Type B pancreatic cell (in vitro differentiated cells): Measurements from ENCODE around the gene PTPRCAP. TPM values are rescaled to one million over a fixed set of nuclear protein-coding genes. Genes with fewer than 3 reads are reported as not detected.
"Not testable (repeated sequence)": the region's sequence is repeated elsewhere in the genome, so short reads cannot be mapped to it uniquely, and the experiment has no call there.

Source experiments
- DNase-seq: peaks from one replicate; pipeline ENCODE4 v3.0.0; 2021; ENCODE audit warnings: mixed read lengths; ENCODE audit not compliant: unreplicated experiment; ENCODE audit errors: extremely low spot score
- H3K27ac Mint-ChIP-seq: 2 replicates; pipeline ENCODE4 v1.8.0; 2021; ENCODE audit warnings: mild to moderate bottlenecking, mixed read lengths
- H3K27me3 Mint-ChIP-seq: 2 replicates; pipeline ENCODE4 v1.8.0; 2021; ENCODE audit warnings: mixed read lengths
- H3K36me3 Mint-ChIP-seq: 2 replicates; pipeline ENCODE4 v1.8.0; 2021; ENCODE audit warnings: mixed read lengths
- H3K4me1 Mint-ChIP-seq: one replicate; pipeline ENCODE4 v1.8.0; 2021; ENCODE audit warnings: mixed read lengths; ENCODE audit not compliant: unreplicated experiment
- H3K4me3 Mint-ChIP-seq: 2 replicates; pipeline ENCODE4 v1.8.0; 2021; ENCODE audit warnings: mild to moderate bottlenecking, mixed read lengths
- H3K9me3 Mint-ChIP-seq: 2 replicates; pipeline ENCODE4 v1.8.0; 2021; ENCODE audit warnings: mixed read lengths
- total RNA-seq: library from RNA; stranded (reverse); gene quantifications from 2 replicates; pipeline ENCODE4 v1.2.1, GENCODE V29; 2021; ENCODE audit warnings: low replicate concordance
- TF ChIP-seq, protein P1 (sequence below): fragments of 200-600 bp; sonication (generic); conservative IDR thresholded peaks from 2 replicates; pipeline ENCODE4 v1.5.0; 2021; ENCODE audit warnings: antibody characterized with exemption, mild to moderate bottlenecking

PTPRCAP gene
- total RNA-seq, 1 donor from 2014 or later, result 2.0 TPM

DNA sequence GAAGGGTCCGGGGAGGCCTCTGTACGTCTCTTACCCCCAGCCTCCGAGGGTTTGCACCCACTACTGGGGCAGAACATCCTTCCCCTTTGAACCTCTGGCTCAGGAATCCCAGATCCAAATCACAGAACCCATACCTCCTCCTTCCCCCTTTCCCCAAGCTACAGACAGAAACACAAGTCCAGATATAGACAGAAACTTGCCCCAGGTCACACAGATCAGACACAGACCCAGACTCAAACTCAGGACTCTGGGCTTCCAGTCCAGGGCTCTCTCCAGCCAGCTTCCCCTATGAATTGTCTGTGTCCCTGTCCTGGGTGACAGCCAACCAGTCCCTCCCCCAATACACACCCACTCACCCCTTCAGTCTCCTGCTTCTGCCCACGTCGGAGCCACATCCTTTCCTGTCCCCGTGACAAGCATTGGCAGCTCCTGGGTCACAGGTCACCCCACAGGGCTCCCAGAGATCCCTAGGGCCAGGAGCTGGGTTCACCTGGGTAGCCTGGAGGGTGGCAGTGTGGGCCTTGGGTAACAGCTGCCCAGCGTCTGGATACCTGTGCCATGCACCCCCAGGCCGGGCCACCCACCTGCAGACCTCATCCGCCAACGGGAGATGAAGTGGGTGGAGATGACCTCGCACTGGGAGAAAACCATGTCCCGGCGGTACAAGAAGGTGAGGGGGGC, 32.8 kb downstream of the PTPRCAP start:
- Mint-ChIP-seq H3K9me3 (no peaks in the 10 kb centered on the region), H3K36me3 (no peaks in the 10 kb centered on the region), H3K27ac (no peak overlapping the region), H3K4me1 (peaks cover 6% of the 10 kb centered on the region), H3K27me3 (peaks cover 7% of the 10 kb centered on the region), H3K4me3 (no peak overlapping the region)
- TF ChIP-seq, protein P1, sequence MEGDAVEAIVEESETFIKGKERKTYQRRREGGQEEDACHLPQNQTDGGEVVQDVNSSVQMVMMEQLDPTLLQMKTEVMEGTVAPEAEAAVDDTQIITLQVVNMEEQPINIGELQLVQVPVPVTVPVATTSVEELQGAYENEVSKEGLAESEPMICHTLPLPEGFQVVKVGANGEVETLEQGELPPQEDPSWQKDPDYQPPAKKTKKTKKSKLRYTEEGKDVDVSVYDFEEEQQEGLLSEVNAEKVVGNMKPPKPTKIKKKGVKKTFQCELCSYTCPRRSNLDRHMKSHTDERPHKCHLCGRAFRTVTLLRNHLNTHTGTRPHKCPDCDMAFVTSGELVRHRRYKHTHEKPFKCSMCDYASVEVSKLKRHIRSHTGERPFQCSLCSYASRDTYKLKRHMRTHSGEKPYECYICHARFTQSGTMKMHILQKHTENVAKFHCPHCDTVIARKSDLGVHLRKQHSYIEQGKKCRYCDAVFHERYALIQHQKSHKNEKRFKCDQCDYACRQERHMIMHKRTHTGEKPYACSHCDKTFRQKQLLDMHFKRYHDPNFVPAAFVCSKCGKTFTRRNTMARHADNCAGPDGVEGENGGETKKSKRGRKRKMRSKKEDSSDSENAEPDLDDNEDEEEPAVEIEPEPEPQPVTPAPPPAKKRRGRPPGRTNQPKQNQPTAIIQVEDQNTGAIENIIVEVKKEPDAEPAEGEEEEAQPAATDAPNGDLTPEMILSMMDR, result no peak
- no peak for DNase-seq

DNA sequence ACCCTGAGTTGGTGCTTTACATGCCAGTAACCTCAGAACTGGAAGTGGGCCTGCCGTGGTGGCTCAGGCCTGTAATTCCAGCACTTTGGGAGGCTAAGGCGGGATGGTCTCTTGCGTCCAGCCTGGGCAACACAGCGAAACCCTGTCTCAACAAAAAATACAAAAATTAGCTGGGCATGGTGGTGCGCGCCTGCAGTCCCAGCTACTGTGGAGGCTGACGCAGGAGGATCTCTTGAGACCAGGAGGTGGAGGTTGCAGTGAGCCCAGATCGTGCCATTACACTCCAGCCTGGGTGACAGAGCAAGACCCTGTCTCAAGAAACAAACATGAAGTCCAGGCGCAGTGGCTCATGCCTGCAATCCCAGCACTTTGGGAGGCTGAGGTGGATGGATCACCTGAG, 34.4 kb downstream of the PTPRCAP start:
- H3K27ac Mint-ChIP-seq, H3K4me1 Mint-ChIP-seq, H3K4me3 Mint-ChIP-seq: not testable (repeated sequence)

DNA sequence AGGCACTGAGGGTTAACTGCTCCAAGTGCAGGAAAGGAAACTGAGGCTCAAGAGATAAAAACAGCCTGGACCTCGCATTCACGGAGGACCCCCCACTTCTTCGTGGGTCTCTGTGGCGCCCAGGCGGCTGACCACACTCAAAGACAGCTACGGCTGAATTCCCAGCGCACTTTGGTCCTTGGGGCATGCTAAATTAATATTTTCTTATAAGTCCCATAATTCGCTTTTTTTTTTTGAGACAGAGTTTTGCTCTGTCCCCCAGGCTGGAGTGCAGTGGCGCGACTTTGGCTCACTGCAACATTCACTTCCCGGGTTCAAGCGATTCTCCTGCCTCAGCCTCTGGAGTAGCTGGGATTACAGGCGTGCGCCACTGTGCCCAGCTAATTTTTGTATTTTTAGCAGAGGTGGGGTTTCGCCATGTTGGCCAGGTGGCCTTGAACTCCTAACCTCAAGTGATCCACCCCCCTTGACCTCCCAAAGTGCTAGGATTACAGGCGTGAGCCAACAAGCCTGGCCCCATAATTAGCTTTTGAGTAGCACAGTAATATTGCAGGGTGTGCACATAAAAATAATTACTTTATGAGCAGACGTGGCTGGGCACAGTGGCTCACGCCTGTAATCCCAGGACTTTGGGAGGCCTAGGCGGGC, 35.2 kb downstream of the PTPRCAP start:
- H3K4me1 Mint-ChIP-seq, H3K9me3 Mint-ChIP-seq, H3K36me3 Mint-ChIP-seq, H3K27me3 Mint-ChIP-seq, DNase-seq, H3K27ac Mint-ChIP-seq: not testable (repeated sequence)
- peak overlapping the region; percentile 60 for H3K4me3 Mint-ChIP-seq

More for the DNA sequence above, 34.4 kb downstream of the PTPRCAP start:
- H3K36me3 Mint-ChIP-seq, H3K9me3 Mint-ChIP-seq, DNase-seq, H3K27me3 Mint-ChIP-seq: not testable (repeated sequence)

DNA sequence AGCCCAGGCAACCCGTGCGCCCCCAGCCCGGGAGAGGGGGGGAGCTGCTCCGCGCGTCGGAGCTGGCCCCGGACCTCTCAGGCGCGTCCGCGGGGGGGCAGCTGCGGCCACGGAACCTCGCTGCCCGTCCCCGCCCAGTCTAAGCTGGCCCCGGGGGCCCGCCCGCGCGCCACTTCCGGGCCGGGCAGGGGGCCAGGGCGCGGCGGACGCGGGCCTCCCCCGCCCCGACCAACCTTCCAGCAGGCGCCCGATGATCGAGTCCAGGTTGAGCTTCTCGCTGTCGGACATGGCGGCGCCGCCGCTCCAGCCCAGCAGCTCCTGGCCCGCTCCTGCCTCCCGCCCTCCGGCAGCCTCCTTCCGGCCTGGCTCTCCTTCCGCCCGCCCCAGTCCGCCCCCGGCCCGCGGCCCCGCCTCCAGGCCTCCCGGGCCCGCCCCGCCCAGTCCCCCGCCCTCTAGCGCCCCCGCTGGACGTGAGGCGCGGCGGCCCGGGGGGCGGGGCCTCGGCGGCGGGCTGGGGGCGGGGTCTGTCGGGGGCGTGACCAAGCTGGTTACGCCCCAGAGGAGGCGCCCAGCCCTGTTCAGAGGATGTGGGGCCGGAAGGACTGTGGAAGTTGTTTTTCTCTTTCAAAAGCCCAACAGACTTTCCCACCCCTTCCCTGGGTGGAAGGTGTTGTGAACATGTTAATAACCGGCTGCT, 35.8 kb downstream of the PTPRCAP start, which contains the start of gene PPP1CA:
TSS of gene PPP1CA (minus strand) at position 364 of the 697 bp plus-strand sequence. CDS start at position 288, 76 bp downstream.
- Mint-ChIP-seq H3K9me3 (no peaks in the 10 kb centered on the region), H3K36me3 (no peaks in the 10 kb centered on the region), H3K4me3 (peak within 1 kb of the TSS; percentile 86), H3K4me1 (no peaks in the 10 kb centered on the region), H3K27me3 (no peaks in the 10 kb centered on the region), H3K27ac (peak within 1 kb of the TSS; percentile 76)
- DNase-seq, result peak; percentile 95
- TF ChIP-seq, protein P1, result peak; percentile 81

DNA sequence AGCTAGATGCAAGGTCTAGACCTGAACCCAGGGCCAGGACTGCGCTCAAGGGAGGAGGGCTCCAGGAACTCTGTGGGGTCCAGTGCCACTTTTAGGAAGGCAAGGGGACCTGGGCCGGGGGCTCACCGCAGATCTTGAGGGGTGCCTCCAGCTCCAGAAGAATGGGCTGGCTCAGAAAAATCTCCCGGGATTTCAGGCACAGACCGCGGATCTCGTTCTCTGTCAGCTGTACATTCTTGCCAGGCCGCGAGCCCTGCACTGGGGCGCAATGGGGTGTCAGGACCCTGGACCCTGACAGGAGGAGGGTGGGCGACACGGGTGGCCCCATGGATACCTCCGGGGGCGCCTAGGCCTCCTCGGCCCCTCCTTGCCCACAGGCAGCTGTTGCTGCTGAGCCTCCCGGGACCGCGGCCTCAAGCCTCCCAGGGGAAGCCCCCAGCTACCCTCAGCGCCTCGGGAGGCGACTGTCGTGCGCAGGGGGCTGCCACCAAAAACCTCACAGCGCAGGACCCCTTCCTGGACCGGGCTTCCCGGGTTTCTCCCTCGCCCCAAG, 36.5 kb downstream of the PTPRCAP start:
- H3K9me3 Mint-ChIP-seq, result no peaks in the 10 kb centered on the region
- H3K27me3 Mint-ChIP-seq, result no peaks in the 10 kb centered on the region
- H3K4me1 Mint-ChIP-seq, result no peaks in the 10 kb centered on the region
- no peak for DNase-seq
- H3K27ac Mint-ChIP-seq, result peak overlapping the region; percentile 76
- TF ChIP-seq, protein P1, result no peak
- H3K4me3 Mint-ChIP-seq, result peak overlapping the region; percentile 86
- no peaks in the 10 kb centered on the region for H3K36me3 Mint-ChIP-seq

DNA sequence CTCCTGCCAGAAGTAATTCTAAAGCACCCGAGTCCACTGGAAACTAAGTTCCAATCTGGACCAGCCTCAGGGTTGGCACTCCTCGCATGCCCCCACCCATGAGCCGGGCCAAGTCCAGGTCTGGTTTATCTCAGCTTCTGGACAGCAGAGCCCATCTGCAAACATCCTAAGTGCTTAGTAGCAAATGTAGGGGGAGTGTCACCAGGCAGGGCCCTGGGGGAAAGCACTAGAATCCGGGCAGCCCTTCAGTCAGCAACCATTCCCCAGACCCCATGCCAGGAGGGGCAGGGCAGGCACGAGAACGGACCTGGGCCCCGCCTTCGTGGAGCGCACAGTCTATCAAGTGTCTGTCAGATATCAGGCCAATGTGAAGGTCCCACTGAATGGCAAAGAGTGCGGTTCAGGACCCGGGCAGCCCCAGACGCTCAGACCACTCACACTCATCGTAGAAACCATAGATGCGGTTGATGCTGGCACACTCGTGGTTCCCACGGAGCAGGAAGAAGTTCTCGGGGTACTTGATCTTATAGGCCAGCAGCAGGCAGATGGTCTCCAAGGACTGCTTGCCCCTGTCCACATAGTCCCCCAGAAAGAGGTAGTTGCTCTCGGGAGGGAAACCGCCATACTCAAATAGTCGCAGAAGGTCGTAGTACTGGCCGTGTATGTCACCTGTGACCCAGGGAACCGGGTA, 37.1 kb downstream of the PTPRCAP start:
- Mint-ChIP-seq H3K4me3 (peak overlapping the region; percentile 86), H3K9me3 (no peaks in the 10 kb centered on the region), H3K4me1 (no peaks in the 10 kb centered on the region), H3K27me3 (no peaks in the 10 kb centered on the region), H3K36me3 (no peaks in the 10 kb centered on the region), H3K27ac (peak overlapping the region; percentile 76)
- no peak for DNase-seq
- TF ChIP-seq, protein P1, result no peak
